ENCODE results near the gene AFMID.

AFMID gene

DNA sequence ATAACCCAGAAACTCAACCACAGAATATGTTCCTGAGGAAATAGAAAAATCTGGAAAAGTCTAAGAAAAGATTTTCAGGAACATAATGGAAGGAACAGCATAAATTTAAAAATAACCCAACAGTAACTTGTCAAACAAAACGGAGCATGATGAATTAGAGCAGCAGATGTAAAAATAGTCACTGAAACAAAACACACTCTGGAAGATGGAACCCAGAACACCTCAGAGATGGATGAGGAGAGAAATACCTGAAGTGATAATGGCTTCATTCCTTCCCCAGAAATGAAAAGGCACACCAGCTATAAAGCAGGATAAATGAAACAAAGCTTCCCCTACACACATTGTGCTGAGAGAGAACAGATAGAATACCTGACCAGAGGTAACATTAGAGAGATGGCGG is 6.7 kb upstream of the AFMID start:
- DNase-seq (ENCODE audit: low read depth in 1 of 2, low spot score in 1 of 2), result no peak
- Histone ChIP-seq H3K27me3 (ENCODE audit: insufficient read depth, poor library complexity, severe bottlenecking) (no peaks in the 10 kb centered on the region), H3K27ac (replicated peaks) (no peak overlapping the region), H3K4me3 (replicated peaks; ENCODE audit: insufficient read depth, low read length) (no peak overlapping the region)
- TF ChIP-seq GABPA (IDR thresholded peaks at IDR 0.05; ENCODE audit: low read depth), result no peak

- no peak overlapping the region for H3K27ac ChIP-seq (replicated peaks)
- TF ChIP-seq SPI1 (IDR thresholded peaks at IDR 0.05; ENCODE audit: borderline replicate concordance, low read depth) (no peak), GABPA (IDR thresholded peaks at IDR 0.05; ENCODE audit: low read depth) (no peak), POLR2AphosphoS5 (IDR thresholded peaks at IDR 0.05; ENCODE audit: low read depth) (no peak)
- TF ChIP-seq, protein P1, sequence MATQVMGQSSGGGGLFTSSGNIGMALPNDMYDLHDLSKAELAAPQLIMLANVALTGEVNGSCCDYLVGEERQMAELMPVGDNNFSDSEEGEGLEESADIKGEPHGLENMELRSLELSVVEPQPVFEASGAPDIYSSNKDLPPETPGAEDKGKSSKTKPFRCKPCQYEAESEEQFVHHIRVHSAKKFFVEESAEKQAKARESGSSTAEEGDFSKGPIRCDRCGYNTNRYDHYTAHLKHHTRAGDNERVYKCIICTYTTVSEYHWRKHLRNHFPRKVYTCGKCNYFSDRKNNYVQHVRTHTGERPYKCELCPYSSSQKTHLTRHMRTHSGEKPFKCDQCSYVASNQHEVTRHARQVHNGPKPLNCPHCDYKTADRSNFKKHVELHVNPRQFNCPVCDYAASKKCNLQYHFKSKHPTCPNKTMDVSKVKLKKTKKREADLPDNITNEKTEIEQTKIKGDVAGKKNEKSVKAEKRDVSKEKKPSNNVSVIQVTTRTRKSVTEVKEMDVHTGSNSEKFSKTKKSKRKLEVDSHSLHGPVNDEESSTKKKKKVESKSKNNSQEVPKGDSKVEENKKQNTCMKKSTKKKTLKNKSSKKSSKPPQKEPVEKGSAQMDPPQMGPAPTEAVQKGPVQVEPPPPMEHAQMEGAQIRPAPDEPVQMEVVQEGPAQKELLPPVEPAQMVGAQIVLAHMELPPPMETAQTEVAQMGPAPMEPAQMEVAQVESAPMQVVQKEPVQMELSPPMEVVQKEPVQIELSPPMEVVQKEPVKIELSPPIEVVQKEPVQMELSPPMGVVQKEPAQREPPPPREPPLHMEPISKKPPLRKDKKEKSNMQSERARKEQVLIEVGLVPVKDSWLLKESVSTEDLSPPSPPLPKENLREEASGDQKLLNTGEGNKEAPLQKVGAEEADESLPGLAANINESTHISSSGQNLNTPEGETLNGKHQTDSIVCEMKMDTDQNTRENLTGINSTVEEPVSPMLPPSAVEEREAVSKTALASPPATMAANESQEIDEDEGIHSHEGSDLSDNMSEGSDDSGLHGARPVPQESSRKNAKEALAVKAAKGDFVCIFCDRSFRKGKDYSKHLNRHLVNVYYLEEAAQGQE (IDR thresholded peaks at IDR 0.05; ENCODE audit: insufficient replicate concordance, low read depth), result no peak
- TF ChIP-seq, protein P2, sequence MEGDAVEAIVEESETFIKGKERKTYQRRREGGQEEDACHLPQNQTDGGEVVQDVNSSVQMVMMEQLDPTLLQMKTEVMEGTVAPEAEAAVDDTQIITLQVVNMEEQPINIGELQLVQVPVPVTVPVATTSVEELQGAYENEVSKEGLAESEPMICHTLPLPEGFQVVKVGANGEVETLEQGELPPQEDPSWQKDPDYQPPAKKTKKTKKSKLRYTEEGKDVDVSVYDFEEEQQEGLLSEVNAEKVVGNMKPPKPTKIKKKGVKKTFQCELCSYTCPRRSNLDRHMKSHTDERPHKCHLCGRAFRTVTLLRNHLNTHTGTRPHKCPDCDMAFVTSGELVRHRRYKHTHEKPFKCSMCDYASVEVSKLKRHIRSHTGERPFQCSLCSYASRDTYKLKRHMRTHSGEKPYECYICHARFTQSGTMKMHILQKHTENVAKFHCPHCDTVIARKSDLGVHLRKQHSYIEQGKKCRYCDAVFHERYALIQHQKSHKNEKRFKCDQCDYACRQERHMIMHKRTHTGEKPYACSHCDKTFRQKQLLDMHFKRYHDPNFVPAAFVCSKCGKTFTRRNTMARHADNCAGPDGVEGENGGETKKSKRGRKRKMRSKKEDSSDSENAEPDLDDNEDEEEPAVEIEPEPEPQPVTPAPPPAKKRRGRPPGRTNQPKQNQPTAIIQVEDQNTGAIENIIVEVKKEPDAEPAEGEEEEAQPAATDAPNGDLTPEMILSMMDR (IDR thresholded peaks at IDR 0.05; ENCODE audit: insufficient read depth, low read length), result no peak
- no peak for DNase-seq (ENCODE audit: low read depth in 1 of 2, low spot score in 1 of 2)
- H3K27me3 ChIP-seq (ENCODE audit: insufficient read depth, poor library complexity, severe bottlenecking), result no peaks in the 10 kb centered on the region
- H3K4me3 ChIP-seq (replicated peaks; ENCODE audit: insufficient read depth, low read length), result no peak overlapping the region
Observed at GRCh38 chr17:78182504-78182903, 4.7 kb upstream of the AFMID start.

DNA sequence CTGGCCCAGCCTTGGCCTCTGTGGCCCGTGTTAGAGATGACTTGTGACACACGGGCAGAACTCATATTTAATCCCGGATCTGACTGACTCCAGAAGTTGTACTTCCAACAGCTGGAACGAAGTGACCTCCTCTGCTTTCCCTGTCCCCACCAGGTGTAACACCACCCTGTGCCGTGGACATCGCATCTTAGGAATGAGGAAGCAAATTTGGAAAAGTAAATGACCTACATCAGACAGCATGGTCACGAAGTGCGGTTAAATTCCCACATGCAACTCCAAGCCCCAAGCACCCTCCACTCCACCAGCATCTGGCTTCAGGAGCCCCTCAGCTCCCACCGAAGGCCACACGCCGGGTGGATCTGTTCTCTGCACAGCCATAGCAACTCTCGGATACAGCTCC is 3.2 kb upstream of the AFMID start:
- no peak overlapping the region for H3K4me3 ChIP-seq (replicated peaks; ENCODE audit: insufficient read depth, low read length)
- no peaks in the 10 kb centered on the region for H3K27me3 ChIP-seq (ENCODE audit: insufficient read depth, poor library complexity, severe bottlenecking)
- no peak for TF ChIP-seq SPI1 (IDR thresholded peaks at IDR 0.05; ENCODE audit: borderline replicate concordance, low read depth)
- TF ChIP-seq GABPA (IDR thresholded peaks at IDR 0.05; ENCODE audit: low read depth), result no peak
- TF ChIP-seq, protein P1 (IDR thresholded peaks at IDR 0.05; ENCODE audit: insufficient replicate concordance, low read depth), result no peak
- no peak for TF ChIP-seq POLR2AphosphoS5 (IDR thresholded peaks at IDR 0.05; ENCODE audit: low read depth)
- no peak overlapping the region for H3K27ac ChIP-seq (replicated peaks)
- no peak for DNase-seq (ENCODE audit: low read depth in 1 of 2, low spot score in 1 of 2)

DNA sequence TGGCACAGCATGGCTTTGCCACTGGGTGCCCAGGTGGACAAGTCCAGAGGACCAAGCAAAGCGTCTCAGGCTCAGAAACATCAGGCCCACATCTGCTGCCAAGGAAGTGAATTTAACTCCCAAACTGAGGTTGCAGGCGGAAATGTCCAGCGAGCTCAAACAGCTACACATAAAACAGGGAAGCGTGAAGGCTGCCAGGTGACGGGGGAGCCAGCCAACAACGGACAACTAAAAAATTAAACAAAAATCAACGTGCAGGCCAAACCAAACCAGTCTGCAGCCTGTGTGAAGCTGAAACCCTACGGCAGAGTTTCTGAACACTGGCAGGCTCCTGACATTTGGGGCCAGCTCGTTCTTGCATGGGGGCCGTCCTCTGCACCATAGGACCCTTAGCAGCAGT is 2.8 kb upstream of the AFMID start:
- no peak for DNase-seq (ENCODE audit: low read depth in 1 of 2, low spot score in 1 of 2)
- Histone ChIP-seq H3K4me3 (replicated peaks; ENCODE audit: insufficient read depth, low read length) (no peak overlapping the region), H3K27me3 (ENCODE audit: insufficient read depth, poor library complexity, severe bottlenecking) (no peaks in the 10 kb centered on the region), H3K27ac (replicated peaks) (no peak overlapping the region)
- TF ChIP-seq GABPA (IDR thresholded peaks at IDR 0.05; ENCODE audit: low read depth) (no peak), POLR2AphosphoS5 (IDR thresholded peaks at IDR 0.05; ENCODE audit: low read depth) (no peak), SPI1 (IDR thresholded peaks at IDR 0.05; ENCODE audit: borderline replicate concordance, low read depth) (no peak)
- TF ChIP-seq, protein P2 (IDR thresholded peaks at IDR 0.05; ENCODE audit: insufficient read depth, low read length), result no peak
- TF ChIP-seq, protein P1 (IDR thresholded peaks at IDR 0.05; ENCODE audit: insufficient replicate concordance, low read depth), result no peak
